ENCODE measurements around the gene TARP.
"Not testable (repeated sequence)": the region's sequence is repeated elsewhere in the genome, so short reads cannot be mapped to it uniquely, and the experiment has no call there.

TARP gene

GRCh38 chr7:38259157-38259556 is 14.3 kb downstream of the TARP start:
- not testable (repeated sequence) for DNase-seq

GRCh38 chr7:38257350-38257677 is 16.1 kb downstream of the TARP start:
- DNase-seq, result no peak

GRCh38 chr7:38249849-38250248 is 23.6 kb downstream of the TARP start:
- not testable (repeated sequence) for DNase-seq

- no peak for DNase-seq
Observed at GRCh38 chr7:38248069-38248567, 25.3 kb downstream of the TARP start.

GRCh38 chr7:38245409-38245977 is 27.9 kb downstream of the TARP start:
- peak; percentile 12 for DNase-seq

- no peak for DNase-seq
Observed at GRCh38 chr7:38244516-38244915, 28.9 kb downstream of the TARP start.

- DNase-seq, result not testable (repeated sequence)
Observed at GRCh38 chr7:38243345-38243744, 30.1 kb downstream of the TARP start.

GRCh38 chr7:38242814-38243213 is 30.6 kb downstream of the TARP start:
- no peak for DNase-seq

- DNase-seq, result no peak
Observed at GRCh38 chr7:38241071-38241470, 32.4 kb downstream of the TARP start.

- DNase-seq, result not testable (repeated sequence)
Observed at GRCh38 chr7:38239129-38239528, 34.3 kb downstream of the TARP start.

GRCh38 chr7:38235606-38236005 is 37.8 kb downstream of the TARP start:
- no peak for DNase-seq

GRCh38 chr7:38234759-38235158 is 38.7 kb downstream of the TARP start:
- not testable (repeated sequence) for DNase-seq

- DNase-seq, result peak; percentile 87
Observed at GRCh38 chr7:38232502-38233366, 40.7 kb downstream of the TARP start.

- DNase-seq, result no peak
Observed at GRCh38 chr7:38229884-38230642, 43.4 kb downstream of the TARP start.

- DNase-seq, result no peak
Observed at GRCh38 chr7:38229386-38229785, 44.0 kb downstream of the TARP start.

- no peak for DNase-seq
Observed at GRCh38 chr7:38224392-38224791, 49.0 kb downstream of the TARP start.

GRCh38 chr7:38223306-38223705 is 50.1 kb downstream of the TARP start:
- DNase-seq, result no peak

- peak; percentile 70 for DNase-seq
Observed at GRCh38 chr7:38222481-38223096, 50.8 kb downstream of the TARP start.

GRCh38 chr7:38220452-38220851 is 53.0 kb downstream of the TARP start:
- peak; percentile 60 for DNase-seq

GRCh38 chr7:38217672-38218071 is 55.8 kb downstream of the TARP start:
- peak; percentile 14 for DNase-seq

- DNase-seq, result peak; percentile 86
Observed at GRCh38 chr7:38215735-38216670, 57.4 kb downstream of the TARP start.

GRCh38 chr7:38215115-38215514 is 58.3 kb downstream of the TARP start:
- no peak for DNase-seq
